B cell (primary cell): ENCODE data around the gene HPX. TPM values are rescaled to one million over a fixed set of nuclear protein-coding genes. Genes with fewer than 3 reads are reported as not detected.

Source experiments
- ATAC-seq: fragments of 200-7000 bp; cut with Tn5 transposase; one replicate; pipeline ENCODE4 v1.10.0; 2021; ENCODE audit warnings: low read depth, mild to moderate bottlenecking, moderate number of reproducible peaks, moderate library complexity
- CTCF ChIA-PET: fragments of 350-600 bp; sonication (Branson Sonifier 250); formaldehyde crosslinking; loops from one replicate; lab custom pipeline; 2021; ENCODE audit warnings: antibody characterized with exemption, inconsistent platforms; lab: Charles Lee
- POLR2A ChIA-PET: fragments of 350-600 bp; sonication (Branson Sonifier 250); formaldehyde crosslinking; loops from one replicate; lab custom pipeline; 2021; ENCODE audit warnings: antibody characterized with exemption; lab: Charles Lee
- DNase-seq: peaks from one replicate; pipeline ENCODE4 v3.0.0; 2013
- H2AFZ ChIP-seq: 2 replicates; pipeline ENCODE4 v1.6.1; 2012; ENCODE audit warnings: mild to moderate bottlenecking, low read depth, low read length; ENCODE audit not compliant: insufficient read depth, poor library complexity, severe bottlenecking
- H3K27ac ChIP-seq, 2 donors: 1 replicate in 1 of 2; 2 replicates in 1 of 2; pipeline ENCODE4 v1.5.1; 2012 to 2013; ENCODE audit warnings: low read length in 2 of 2, mild to moderate bottlenecking in 2 of 2, moderate library complexity in 1 of 2
- H3K27me3 ChIP-seq, 4 experiments: fragments of 200-600 bp in 1 of 4; sonication (generic) in 1 of 4; replicated peaks in 1 of 4; 1 replicate in 2 of 4; 2 replicates in 2 of 4; pipeline versions ENCODE4 v1.6.1 to v1.7.0; 2013 to 2016; ENCODE audit warnings: low read length in 3 of 4, mild to moderate bottlenecking in 2 of 4, mixed read lengths in 1 of 4, moderate library complexity in 1 of 4; ENCODE audit not compliant: insufficient read depth in 4 of 4, control insufficient read depth in 3 of 4; ENCODE audit errors: control extremely low read depth in 1 of 4
- H3K36me3 ChIP-seq, 2 experiments: replicated peaks in 1 of 2; 1 replicate in 1 of 2; 2 replicates in 1 of 2; pipeline versions ENCODE4 v1.6.1 to v1.7.1; 2013; ENCODE audit warnings: low read length in 1 of 2; ENCODE audit not compliant: insufficient read depth in 2 of 2, control insufficient read depth in 1 of 2; ENCODE audit errors: control extremely low read depth in 1 of 2, extremely low read depth in 1 of 2
- H3K4me1 ChIP-seq, 2 donors: fragments of 200-600 bp in 1 of 2; sonication (generic) in 1 of 2; 1 replicate in 1 of 2; 2 replicates in 1 of 2; pipeline versions ENCODE4 v1.5.1 to v1.6.1; 2013 to 2017; ENCODE audit warnings: low read length in 2 of 2; ENCODE audit not compliant: control insufficient read depth in 2 of 2, insufficient read depth in 2 of 2
- H3K4me2 ChIP-seq: replicated peaks from 2 replicates; pipeline ENCODE3; 2012; ENCODE audit warnings: mild to moderate bottlenecking, low read depth, low read length; ENCODE audit not compliant: poor library complexity, severe bottlenecking
- H3K4me3 ChIP-seq, 5 experiments: fragments of 200-600 bp in 1 of 5; sonication (generic) in 1 of 5; 1 replicate in 3 of 5; 2 replicates in 2 of 5; pipeline versions ENCODE4 v1.5.1 to v1.7.0; 2011 to 2016; ENCODE audit warnings: low read length in 4 of 5, mild to moderate bottlenecking in 4 of 5, low read depth in 2 of 5, control low read depth in 1 of 5, moderate library complexity in 1 of 5; ENCODE audit not compliant: insufficient read depth in 1 of 5; ENCODE audit errors: control extremely low read depth in 1 of 5, extremely low read depth in 1 of 5
- H3K79me2 ChIP-seq: fragments of 200-600 bp; sonication (generic); one replicate; pipeline ENCODE4 v1.6.0; 2016; ENCODE audit warnings: low read length; ENCODE audit not compliant: control insufficient read depth, insufficient read depth
- H3K9ac ChIP-seq: fragments of 200-600 bp; sonication (generic); 2 replicates; pipeline ENCODE4 v1.6.1; 2017; ENCODE audit warnings: mild to moderate bottlenecking, low read length, moderate library complexity
- H3K9me3 ChIP-seq, 3 donors: one replicate each; pipeline versions ENCODE4 v1.6.1 to v1.7.1; 2013; ENCODE audit warnings: low read length in 2 of 3; ENCODE audit not compliant: control insufficient read depth in 2 of 3, insufficient read depth in 1 of 3; ENCODE audit errors: control extremely low read depth in 1 of 3
- H4K20me1 ChIP-seq: 2 replicates; pipeline ENCODE4 v1.6.0; 2012; ENCODE audit warnings: mild to moderate bottlenecking, low read length; ENCODE audit not compliant: insufficient read depth, control insufficient read depth, poor library complexity, severe bottlenecking
- H3K27ac Mint-ChIP-seq: one replicate; pipeline ENCODE4 v1.8.0; 2021; ENCODE audit warnings: mixed read lengths
- H3K27me3 Mint-ChIP-seq: one replicate; pipeline ENCODE4 v1.8.0; 2021; ENCODE audit warnings: mixed read lengths
- H3K4me1 Mint-ChIP-seq: one replicate; pipeline ENCODE4 v1.8.0; 2021; ENCODE audit warnings: mixed read lengths
- H3K4me3 Mint-ChIP-seq: one replicate; pipeline ENCODE4 v1.8.0; 2021; ENCODE audit warnings: mixed read lengths
- H3K9me3 Mint-ChIP-seq: one replicate; pipeline ENCODE4 v1.8.0; 2022; ENCODE audit warnings: mixed read lengths; ENCODE audit not compliant: insufficient read depth
- EZH2 ChIP-seq: IDR thresholded peaks from 2 replicates; pipeline ENCODE4 v1.6.1; 2012; ENCODE audit warnings: borderline replicate concordance, low read depth, mild to moderate bottlenecking, moderate library complexity, low read length; ENCODE audit not compliant: insufficient read depth, poor library complexity, severe bottlenecking
- WGBS: methylation state at CpG from one replicate; pipeline ENCODE4 v1.1.5; 2013; ENCODE audit warnings: missing lambda C conversion rate; ENCODE audit not compliant: insufficient coverage; 5-methylcytosine and 5-hydroxymethylcytosine counted together
- intact Hi-C: fragments of 100-400 bp; cut with micrococcal nuclease; formaldehyde crosslinking; loops from one replicate; pipeline ENCODE4 v1.10.0; 2022
- polyA plus RNA-seq: library from polyadenylated mRNA; depleted of rRNA; stranded (reverse); fragments of >200 nt; gene quantifications from 2 replicates; pipeline ENCODE4 v1.2.3, GENCODE V29; 2012
- total RNA-seq, 2 donors: library from RNA; stranded (reverse); fragments of 120-200 nt in 1 of 2; gene quantifications; 1 replicate in 1 of 2; 2 replicates in 1 of 2; pipeline versions ENCODE4 v1.2.3 to v1.2.4, GENCODE V29; 2013 to 2022
- TF ChIP-seq, protein P1 (sequence below): fragments of 200-600 bp; IDR thresholded peaks from one replicate; pipeline ENCODE4 v1.8.0; 2022; ENCODE audit warnings: antibody characterized with exemption, mild to moderate bottlenecking

Gene HPX
- total and polyA plus RNA-seq, 2 donors (not counting 1 experiment from before 2014, with no cell fraction given): 0.64 to 1.1 TPM

DNA sequence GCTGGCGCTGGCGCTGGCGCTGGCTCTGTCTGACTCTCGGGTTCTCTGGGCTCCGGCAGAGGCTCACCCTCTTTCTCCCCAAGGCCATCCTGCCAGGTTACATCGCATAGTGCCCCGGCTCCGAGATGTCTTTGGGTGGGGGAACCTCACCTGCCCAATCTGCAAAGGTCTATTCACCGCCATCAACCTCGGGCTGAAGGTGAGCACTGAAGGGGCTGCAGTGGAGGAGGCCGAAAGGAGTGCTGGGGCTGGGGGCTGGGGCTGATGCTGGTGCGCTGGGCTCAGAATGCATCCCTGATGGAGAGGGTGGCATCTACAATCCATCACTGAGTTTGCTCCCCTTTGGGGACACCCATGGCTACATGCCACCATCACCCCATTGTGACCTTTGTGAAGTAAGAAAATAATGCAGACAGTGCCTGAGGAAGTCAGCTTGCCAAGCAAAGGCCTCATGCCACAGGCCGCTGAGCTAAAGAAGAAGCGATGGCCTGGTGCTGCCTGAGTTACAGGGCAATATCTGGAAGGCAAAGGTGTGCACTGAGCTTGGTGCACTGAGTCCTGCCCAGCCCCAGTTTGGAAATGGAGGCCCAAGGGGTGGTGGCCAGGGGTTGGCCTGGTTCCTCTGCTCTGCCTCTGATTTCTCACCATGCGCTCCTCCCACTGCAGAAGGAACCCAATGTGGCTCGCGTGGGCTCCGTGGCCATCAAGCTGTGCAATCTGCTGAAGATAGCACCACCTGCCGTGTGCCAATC, 49.9 kb downstream of the HPX start:
- H4K20me1 ChIP-seq: no peaks in the 10 kb centered on the region
- peak overlapping the region; percentile 86 for H3K4me2 ChIP-seq
- POLR2A ChIA-PET: interaction anchor here (0.8 to 2.1 kb wide), 9 partner anchors 12 to 292 kb away, joined by 3 to 23 read pairs (median 5); partner anchors contain the start of genes APBB1, ARFIP2, FHIP1B and MRPL17
- CTCF ChIA-PET: interaction anchor here (0.8 to 5.6 kb wide), 11 partner anchors 9 to 214 kb away, joined by 3 to 65 read pairs (median 4); partner anchors contain the start of gene APBB1
- Mint-ChIP-seq H3K27me3 (no peaks in the 10 kb centered on the region), H3K9me3 (no peaks in the 10 kb centered on the region), H3K4me1 (peaks cover 32% of the 10 kb centered on the region), H3K4me3 (peak overlapping the region; percentile 97), H3K27ac (peak overlapping the region; percentile 85)
- peak overlapping the region; percentile 89 for H2AFZ ChIP-seq
- H3K36me3 ChIP-seq: peaks cover 0 to 13% of the 10 kb centered on the region in 2 experiments
- no peak for TF ChIP-seq EZH2
- TF ChIP-seq, protein P1, sequence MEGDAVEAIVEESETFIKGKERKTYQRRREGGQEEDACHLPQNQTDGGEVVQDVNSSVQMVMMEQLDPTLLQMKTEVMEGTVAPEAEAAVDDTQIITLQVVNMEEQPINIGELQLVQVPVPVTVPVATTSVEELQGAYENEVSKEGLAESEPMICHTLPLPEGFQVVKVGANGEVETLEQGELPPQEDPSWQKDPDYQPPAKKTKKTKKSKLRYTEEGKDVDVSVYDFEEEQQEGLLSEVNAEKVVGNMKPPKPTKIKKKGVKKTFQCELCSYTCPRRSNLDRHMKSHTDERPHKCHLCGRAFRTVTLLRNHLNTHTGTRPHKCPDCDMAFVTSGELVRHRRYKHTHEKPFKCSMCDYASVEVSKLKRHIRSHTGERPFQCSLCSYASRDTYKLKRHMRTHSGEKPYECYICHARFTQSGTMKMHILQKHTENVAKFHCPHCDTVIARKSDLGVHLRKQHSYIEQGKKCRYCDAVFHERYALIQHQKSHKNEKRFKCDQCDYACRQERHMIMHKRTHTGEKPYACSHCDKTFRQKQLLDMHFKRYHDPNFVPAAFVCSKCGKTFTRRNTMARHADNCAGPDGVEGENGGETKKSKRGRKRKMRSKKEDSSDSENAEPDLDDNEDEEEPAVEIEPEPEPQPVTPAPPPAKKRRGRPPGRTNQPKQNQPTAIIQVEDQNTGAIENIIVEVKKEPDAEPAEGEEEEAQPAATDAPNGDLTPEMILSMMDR: no peak
- H3K27ac ChIP-seq: peak overlapping the region; percentile 83 to 98
- peaks cover 34% of the 10 kb centered on the region for H3K79me2 ChIP-seq
- DNase-seq (no peak), ATAC-seq (no peak)
- H3K4me3 ChIP-seq: peak overlapping the region; percentile 70 to 93 (median 85)
- intact Hi-C loops: loop anchor here (1.0 kb wide), 6 partner anchors 28 to 292 kb away; partner anchors contain the start of genes APBB1, ARFIP2, FHIP1B and ILK
- peak overlapping the region; percentile 77 for H3K9ac ChIP-seq
- H3K9me3 ChIP-seq: no peaks in the 10 kb centered on the region
- H3K4me1 ChIP-seq: peaks cover 18 to 32% of the 10 kb centered on the region in 2 donors
- 44% methylated on average over 14 of the region's 19 CpGs for WGBS
- no peaks in the 10 kb centered on the region for H3K27me3 ChIP-seq
